ENCODE measurements around the gene LRRC23.
A peak's percentile ranks its signal among the peaks of the same experiment; 100 is the strongest.
"Not testable (repeated sequence)": the region's sequence is repeated elsewhere in the genome, so short reads cannot be mapped to it uniquely, and the experiment has no call there.

Gene LRRC23, protein sequence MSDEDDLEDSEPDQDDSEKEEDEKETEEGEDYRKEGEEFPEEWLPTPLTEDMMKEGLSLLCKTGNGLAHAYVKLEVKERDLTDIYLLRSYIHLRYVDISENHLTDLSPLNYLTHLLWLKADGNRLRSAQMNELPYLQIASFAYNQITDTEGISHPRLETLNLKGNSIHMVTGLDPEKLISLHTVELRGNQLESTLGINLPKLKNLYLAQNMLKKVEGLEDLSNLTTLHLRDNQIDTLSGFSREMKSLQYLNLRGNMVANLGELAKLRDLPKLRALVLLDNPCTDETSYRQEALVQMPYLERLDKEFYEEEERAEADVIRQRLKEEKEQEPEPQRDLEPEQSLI

GRCh38 chr12:6904280-6905276, at the start of gene LRRC23:
Gene LRRC23, plus strand, starts transcription at chr12:6904822. Its CDS starts 812 bp downstream, at chr12:6905634.
- DNase-seq (ENCODE audit: low read depth in 2 of 3, low spot score in 2 of 3): peak; percentile 92 to 94 (median 93)

DNA sequence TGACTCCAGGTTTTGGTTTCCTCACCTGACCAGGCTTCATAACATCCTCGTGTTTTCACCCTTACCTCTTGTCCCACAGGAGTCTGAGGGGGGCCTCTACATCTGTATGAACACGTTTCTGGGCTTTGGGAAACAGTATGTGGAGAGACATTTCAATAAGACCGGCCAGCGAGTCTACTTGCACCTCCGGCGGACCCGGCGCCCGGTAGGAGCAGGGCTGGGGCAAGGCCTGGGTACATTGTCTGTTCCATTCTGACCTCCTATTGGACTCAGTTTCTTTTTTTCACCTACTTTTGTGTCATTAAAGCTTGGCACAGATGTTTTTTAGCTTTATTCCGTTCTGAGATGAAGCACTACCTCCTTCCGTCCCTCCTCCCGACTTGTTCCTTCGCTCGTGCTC, 49.3 kb upstream of the LRRC23 start:
- DNase-seq (ENCODE audit: low read depth in 2 of 3, low spot score in 2 of 3): no peak

- no peak for DNase-seq (ENCODE audit: low read depth in 2 of 3, low spot score in 2 of 3)
Measured at GRCh38 chr12:6858799-6859198, 45.8 kb upstream of the LRRC23 start.

DNA sequence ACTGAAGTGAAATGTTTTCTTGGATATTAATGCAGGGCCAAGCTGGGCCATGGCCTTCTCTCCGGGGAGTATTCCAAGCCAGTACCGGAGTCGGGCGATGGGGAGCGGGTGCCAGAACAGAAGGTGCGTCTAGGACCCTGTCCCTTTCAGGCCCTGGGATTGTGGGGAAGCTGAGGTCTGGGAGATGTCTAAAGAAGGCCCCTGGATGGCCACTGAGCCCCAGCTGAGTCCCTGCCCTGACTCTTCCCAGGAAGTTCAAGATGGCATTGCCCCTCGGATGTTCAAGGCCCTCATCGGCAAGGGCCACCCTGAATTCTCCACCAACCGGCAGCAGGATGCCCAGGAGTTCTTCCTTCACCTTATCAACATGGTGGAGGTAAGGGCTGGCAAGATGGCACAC, 44.5 kb upstream of the LRRC23 start:
- DNase-seq (ENCODE audit: low read depth in 2 of 3, low spot score in 2 of 3): no peak

- DNase-seq (ENCODE audit: low read depth in 2 of 3, low spot score in 2 of 3): no peak
Measured at GRCh38 chr12:6860942-6861341, 43.7 kb upstream of the LRRC23 start.

DNA sequence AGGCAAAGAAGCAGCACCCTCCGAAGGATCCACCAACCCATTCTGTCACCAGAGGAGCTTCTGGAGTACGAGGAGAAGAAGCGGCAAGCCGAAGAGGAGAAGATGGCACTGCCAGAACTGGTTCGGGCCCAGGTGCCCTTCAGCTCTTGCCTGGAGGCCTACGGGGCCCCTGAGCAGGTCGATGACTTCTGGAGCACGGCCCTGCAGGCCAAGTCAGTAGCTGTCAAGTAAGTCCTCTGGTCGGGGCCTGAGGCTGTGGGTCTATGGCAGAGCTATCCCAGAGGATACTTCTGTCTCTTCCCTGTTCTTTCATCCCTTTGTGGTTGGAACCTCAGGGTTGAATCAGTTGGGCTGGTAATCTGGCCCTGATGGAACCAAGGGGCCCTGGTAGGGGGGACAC, 43.2 kb upstream of the LRRC23 start:
- no peak for DNase-seq (ENCODE audit: low read depth in 2 of 3, low spot score in 2 of 3)

DNA sequence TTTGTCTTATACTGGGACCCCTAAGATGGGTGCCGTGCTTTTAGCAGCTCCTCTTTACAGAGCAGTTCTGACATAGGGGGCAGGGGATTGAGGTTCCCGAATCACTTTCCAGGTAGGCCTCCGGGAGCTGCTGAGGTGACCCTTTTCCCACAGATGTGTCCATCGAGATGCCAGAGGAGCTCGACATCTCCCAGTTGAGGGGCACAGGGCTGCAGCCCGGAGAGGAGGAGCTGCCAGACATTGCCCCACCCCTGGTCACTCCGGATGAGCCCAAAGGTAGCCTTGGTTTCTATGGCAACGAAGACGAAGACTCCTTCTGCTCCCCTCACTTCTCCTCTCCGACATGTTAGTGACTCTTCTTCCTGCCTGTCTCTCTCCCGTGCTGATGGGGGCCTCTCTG, 41.6 kb upstream of the LRRC23 start:
- DNase-seq (ENCODE audit: low read depth in 2 of 3, low spot score in 2 of 3): no peak

DNA sequence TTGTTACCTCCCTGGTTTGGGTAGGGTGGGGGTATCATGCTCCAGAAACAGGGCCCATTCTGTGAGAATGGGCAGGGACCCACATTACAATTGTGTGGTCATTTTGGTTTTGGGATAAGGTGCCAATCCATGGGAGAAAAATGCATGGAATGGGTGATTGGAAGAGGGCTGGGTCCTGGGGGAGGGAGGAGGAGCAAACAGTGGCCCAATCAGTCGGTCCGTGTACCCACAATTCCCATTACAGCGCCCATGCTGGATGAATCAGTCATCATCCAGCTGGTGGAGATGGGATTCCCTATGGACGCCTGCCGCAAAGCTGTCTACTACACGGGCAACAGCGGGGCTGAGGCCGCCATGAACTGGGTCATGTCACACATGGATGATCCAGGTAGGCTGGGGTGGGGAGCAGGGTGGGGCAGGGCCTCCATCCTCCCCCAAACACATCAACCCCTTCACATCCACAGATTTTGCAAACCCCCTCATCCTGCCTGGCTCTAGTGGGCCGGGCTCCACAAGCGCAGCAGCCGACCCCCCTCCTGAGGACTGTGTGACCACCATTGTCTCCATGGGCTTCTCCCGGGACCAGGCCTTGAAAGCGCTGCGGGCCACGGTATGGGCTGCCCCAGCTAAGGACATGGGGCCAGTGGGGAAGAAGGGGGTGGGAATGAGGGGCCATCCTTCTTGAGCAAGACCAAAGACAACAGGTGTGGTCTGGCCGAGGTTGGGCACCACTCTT, 40.9 kb upstream of the LRRC23 start:
- no peak for DNase-seq (ENCODE audit: low read depth in 2 of 3, low spot score in 2 of 3)

DNA sequence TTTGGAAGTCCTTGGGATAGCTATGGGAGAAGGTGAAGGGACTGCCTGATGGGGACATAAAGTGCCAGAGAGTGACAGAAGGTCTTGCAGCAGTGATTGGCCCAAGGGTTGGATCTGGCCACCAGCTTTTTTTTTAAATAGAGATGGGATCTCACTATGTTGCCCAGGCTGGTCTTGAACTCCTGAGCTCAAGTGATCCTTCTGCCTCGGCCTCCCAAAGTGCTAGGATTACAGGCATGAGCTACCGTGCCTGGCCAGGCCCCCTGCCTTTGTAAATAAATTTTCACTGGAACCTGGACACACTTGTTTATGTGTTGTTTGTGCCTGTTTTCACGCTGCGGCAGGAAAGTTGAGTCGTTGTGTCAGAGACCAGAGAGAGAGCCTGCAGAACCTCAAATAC, 39.3 kb upstream of the LRRC23 start:
- not testable (repeated sequence) for DNase-seq (ENCODE audit: low read depth in 2 of 3, low spot score in 2 of 3)

DNA sequence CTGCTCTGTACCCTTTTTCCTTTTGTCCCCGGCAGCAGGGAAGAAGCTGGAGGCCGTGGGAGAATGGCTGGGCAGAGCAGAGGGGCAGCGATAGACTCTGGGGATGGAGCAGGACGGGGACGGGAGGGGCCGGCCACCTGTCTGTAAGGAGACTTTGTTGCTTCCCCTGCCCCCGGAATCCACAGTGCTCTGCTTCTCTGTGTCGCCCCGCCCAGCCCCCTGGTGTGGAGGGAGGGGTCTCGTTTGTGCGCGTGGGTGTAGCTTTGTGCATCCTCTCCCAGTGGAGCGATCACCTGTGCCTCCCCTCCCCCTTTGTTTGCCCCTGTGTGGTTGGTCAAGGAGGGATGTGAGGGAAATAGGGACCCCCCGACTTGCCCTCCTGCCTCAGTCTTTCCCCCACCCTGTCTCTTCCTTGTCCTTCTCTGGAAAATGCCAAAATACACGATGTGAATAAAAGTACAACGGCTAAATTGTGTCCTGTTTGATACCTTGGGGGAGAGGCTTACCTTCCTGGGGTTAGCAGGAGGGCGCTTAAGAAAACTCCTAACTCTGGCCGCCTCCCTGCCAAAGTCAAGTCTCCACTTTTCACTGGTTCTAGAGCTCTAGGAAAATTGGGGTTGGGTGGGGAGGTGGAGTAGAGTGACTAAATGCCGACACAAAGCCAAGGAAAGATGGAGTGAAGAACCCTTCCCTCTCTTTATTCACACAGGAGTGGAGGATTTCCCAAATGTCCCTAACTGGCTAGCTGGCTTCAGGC, 38.3 kb upstream of the LRRC23 start:
- DNase-seq (ENCODE audit: low read depth in 2 of 3, low spot score in 2 of 3): no peak

- no peak for DNase-seq (ENCODE audit: low read depth in 2 of 3, low spot score in 2 of 3)
Measured at GRCh38 chr12:6866920-6867412, 37.7 kb upstream of the LRRC23 start.

GRCh38 chr12:6867413-6868210, 37.0 kb upstream of the LRRC23 start, which contains the start of gene TPI1:
Gene TPI1, plus strand, starts transcription at chr12:6867531. Its CDS starts 36 bp downstream, at chr12:6867567.
- DNase-seq (ENCODE audit: low read depth in 2 of 3, low spot score in 2 of 3): peak; percentile 61 to 66 (median 64)

GRCh38 chr12:6868211-6869048, 36.2 kb upstream of the LRRC23 start:
- DNase-seq (ENCODE audit: low read depth in 2 of 3, low spot score in 2 of 3): no peak

DNA sequence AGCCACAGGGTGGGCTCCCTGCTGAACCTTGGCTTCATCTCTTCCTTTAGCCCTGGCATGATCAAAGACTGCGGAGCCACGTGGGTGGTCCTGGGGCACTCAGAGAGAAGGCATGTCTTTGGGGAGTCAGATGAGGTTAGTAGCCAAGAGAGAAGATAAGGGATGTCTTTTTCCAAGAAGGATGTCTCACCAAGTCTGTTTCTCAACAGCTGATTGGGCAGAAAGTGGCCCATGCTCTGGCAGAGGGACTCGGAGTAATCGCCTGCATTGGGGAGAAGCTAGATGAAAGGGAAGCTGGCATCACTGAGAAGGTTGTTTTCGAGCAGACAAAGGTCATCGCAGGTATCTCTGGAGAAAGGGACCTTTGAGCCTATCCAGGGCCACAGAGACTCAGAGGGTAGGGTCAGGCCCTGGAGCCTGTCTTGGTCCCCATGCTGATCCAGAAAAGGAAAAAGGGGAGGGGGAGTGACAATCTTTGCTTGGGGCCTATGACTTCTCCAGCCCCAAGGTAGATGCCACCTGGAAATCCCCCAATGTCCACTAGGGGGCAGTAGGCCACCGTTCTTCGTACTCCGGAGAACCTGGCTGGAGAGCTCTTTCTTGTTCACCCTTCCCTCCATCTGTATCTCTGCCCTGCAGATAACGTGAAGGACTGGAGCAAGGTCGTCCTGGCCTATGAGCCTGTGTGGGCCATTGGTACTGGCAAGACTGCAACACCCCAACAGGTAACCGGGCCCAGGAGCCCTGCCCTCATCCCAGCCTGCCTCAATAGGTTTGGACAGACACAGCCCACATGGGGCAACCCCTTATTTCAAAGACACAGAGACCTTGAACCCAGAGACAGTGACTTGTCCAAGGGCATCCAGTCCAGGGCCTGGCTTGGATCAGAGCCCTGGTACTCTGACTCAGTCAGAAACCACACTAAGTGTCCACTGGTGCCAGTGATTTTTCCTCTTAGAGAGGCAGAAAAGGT, 35.3 kb upstream of the LRRC23 start:
- DNase-seq (ENCODE audit: low read depth in 2 of 3, low spot score in 2 of 3): peak in 2 of 3 experiments; percentile 52 to 71

GRCh38 chr12:6870304-6870703, 34.3 kb upstream of the LRRC23 start:
- not testable (repeated sequence) for DNase-seq (ENCODE audit: low read depth in 2 of 3, low spot score in 2 of 3)

DNA sequence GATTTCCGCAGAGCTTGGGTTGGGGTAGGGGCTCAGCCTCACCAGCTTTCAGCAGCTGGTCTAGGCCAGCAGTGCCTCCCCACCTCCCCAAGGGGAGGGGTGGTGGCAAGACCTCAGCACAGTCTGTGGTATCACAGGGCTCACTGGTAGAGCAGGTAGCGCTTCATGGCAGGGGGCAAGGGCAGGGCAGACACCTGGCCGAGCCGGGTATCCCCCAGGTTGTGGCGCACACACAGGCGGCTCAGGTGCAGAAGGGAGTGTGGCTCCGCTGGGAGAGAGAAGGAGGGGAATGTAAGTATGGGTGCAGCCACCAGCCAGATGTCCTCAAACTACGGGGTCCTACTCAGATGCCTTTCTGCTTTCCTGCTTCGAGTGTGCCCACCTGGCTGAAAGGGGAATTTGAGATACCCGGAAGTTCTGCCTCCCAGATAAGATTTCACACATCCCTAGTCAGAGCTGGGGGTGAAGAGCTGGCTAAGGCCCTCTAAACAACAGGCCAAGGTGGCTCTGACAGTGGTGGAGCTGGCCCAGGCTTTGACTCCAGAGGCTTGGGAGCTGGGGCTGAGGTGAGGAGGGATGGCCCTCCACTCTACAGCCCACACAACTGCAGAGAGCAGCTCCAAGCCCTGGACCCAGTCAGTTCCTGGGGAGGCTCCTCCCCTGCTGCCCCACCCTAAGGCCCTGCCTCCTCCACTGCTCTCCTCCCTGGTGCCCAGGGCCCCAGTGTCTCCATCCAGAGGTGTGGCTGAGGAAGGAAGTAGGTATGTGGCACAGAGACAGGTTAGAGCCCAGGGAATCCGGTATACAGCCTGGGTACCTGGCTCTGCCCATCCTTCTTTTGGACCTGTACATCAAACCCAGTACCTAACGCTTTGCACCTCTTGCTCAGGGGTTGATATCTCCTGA, 33.3 kb upstream of the LRRC23 start:
- DNase-seq (ENCODE audit: low read depth in 2 of 3, low spot score in 2 of 3): peak in 1 of 3 experiments; percentile 27

Data from activated CD8-positive, alpha-beta memory T cell treated with anti-CD3 and anti-CD28 coated beads for 48 hours (primary cell).